Transverse colon (tissue), 3 donors: ENCODE results near the gene HSF5.

Source experiments
- EP300 ChIP-seq: sonication (generic); formaldehyde crosslinking; IDR thresholded peaks from one replicate; pipeline ENCODE4 v1.6.1; 2017; ENCODE audit warnings: antibody characterized with exemption, low read depth
- POLR2A ChIP-seq: fragments of 450-650 bp; IDR thresholded peaks from one replicate; pipeline ENCODE4 v1.6.1; 2016; ENCODE audit warnings: antibody characterized with exemption, mild to moderate bottlenecking, moderate library complexity
- TF ChIP-seq, protein P1 (sequence below), 5 experiments: fragments of 200-600 bp in 3 of 5; fragments of 450-650 bp in 2 of 5; sonication (generic) in 3 of 5; IDR thresholded peaks; 1 replicate in 2 of 5; 2 replicates in 3 of 5; pipeline ENCODE4 v1.5.1; 2016 to 2017; ENCODE audit warnings: antibody characterized with exemption in 5 of 5, inconsistent platforms in 3 of 5, mild to moderate bottlenecking in 2 of 5, moderate library complexity in 1 of 5

- TF ChIP-seq, protein P1, sequence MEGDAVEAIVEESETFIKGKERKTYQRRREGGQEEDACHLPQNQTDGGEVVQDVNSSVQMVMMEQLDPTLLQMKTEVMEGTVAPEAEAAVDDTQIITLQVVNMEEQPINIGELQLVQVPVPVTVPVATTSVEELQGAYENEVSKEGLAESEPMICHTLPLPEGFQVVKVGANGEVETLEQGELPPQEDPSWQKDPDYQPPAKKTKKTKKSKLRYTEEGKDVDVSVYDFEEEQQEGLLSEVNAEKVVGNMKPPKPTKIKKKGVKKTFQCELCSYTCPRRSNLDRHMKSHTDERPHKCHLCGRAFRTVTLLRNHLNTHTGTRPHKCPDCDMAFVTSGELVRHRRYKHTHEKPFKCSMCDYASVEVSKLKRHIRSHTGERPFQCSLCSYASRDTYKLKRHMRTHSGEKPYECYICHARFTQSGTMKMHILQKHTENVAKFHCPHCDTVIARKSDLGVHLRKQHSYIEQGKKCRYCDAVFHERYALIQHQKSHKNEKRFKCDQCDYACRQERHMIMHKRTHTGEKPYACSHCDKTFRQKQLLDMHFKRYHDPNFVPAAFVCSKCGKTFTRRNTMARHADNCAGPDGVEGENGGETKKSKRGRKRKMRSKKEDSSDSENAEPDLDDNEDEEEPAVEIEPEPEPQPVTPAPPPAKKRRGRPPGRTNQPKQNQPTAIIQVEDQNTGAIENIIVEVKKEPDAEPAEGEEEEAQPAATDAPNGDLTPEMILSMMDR (IDR thresholded peaks at IDR 0.05): no peak
- no peak for TF ChIP-seq EP300
- TF ChIP-seq POLR2A: no peak
Measured at GRCh38 chr17:58470356-58470755, 17.9 kb downstream of the HSF5 start.
